GM18951 (cell line): ENCODE results near the gene RFXANK.
A peak's percentile ranks its signal among the peaks of the same experiment; 100 is the strongest.

Experiments used
- POLR2A ChIP-seq: IDR thresholded peaks from 4 replicates; pipeline ENCODE4 v1.6.1; 2011; ENCODE audit warnings: mild to moderate bottlenecking; ENCODE audit not compliant: insufficient read length, insufficient read depth; ENCODE audit errors: extremely low read depth
- in situ Hi-C: fragments of 300-500 bp; cut with MboI; formaldehyde crosslinking; loops from one replicate; pipeline ENCODE4 v1.12.0; 2022; ENCODE audit warnings: low sequenced_read_pairs, mixed read lengths, inconsistent platforms; ENCODE audit not compliant: unreplicated experiment

RFXANK gene

DNA sequence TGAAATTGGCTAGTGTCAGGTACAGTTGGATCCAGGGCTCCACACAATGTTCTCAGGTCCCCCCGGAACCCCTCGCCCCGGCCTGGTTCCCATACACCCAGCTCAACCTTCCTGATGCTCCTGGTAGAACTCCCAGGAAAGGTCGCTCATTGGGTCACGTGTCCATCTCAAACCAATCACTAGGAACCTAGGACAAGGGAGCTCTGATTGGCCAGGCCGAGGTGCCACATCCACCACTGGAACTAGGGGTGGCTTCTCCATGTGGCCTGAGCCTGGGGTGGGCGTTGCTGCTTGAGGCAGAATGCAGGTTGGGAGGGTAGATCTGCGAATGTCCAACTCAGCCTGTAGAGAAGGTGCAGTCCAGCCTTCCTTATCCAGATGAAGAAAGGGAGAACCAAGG, 15.1 kb upstream of the RFXANK start:
- in situ Hi-C loops, result loop anchor here (25.0 kb wide), 1 partner anchor 310 kb away; no protein-coding TSS in a partner anchor
- no peak for TF ChIP-seq POLR2A

- TF ChIP-seq POLR2A, result no peak
- in situ Hi-C loops, result loop anchor here (25.0 kb wide), 1 partner anchor 308 kb away; no protein-coding TSS in a partner anchor
Measured at GRCh38 chr19:19179548-19180441, 12.3 kb upstream of the RFXANK start.

- no peak for TF ChIP-seq POLR2A
- in situ Hi-C loops, result loop anchor here (25.0 kb wide), 1 partner anchor 306 kb away; no protein-coding TSS in a partner anchor
Measured at GRCh38 chr19:19181488-19181998, 10.5 kb upstream of the RFXANK start.

DNA sequence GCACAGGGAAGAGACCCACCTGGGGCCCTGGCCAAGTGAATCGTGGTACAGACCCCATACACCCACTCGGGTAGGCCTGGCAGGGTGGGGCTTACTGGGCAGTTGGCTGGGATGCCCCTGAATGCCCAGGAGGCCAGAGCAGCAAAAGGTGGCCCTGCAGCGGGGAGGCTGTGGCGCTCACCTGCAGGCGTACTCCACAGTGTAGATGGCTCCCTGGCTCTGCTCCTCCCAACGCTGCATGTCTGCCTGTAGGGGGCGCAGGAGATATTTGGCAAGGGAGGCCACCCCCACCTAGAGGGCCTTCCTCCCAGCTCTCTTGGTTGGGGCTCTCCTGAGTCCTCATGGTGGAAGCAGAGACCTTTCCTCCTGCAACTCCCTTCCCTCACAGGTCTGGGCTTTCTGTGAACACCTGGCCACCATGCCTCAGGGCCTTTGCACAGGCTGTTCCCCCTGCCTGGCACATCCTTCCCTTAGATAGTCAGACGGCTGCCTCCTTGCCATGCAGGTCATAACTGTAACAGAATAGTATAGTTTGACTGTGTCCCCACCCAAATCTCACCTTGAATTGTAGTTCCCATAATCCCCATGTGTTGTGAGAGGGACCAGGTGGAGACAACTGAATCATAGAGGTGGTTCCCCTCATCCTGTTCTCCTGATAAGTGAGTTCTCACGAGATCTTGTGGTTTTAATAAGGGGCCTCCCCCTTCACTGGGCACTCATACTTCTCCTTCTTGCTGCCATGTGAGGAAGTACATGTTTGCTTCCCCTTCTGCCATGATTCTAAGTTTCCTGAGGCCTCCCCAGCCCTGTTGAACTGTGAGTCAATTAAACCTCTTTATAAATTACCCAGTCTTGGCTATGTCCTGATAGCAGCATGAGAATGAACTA, 6.0 kb upstream of the RFXANK start:
- TF ChIP-seq POLR2A, result no peak
- in situ Hi-C loops, result loop anchor here (25.0 kb wide), 1 partner anchor 301 kb away; no protein-coding TSS in a partner anchor

- in situ Hi-C loops, result loop anchor here (25.0 kb wide), 1 partner anchor 301 kb away; no protein-coding TSS in a partner anchor
- no peak for TF ChIP-seq POLR2A
Measured at GRCh38 chr19:19186742-19187141, 5.3 kb upstream of the RFXANK start.

- in situ Hi-C loops, result loop anchor here (25.0 kb wide), 1 partner anchor 296 kb away; no protein-coding TSS in a partner anchor
- no peak for TF ChIP-seq POLR2A
Measured at GRCh38 chr19:19191768-19192077, 335 bp upstream of the RFXANK start.

GRCh38 chr19:19192910-19193423, 909 bp downstream of the RFXANK start:
- TF ChIP-seq POLR2A, result peak; percentile 61
- in situ Hi-C loops, result loop anchor here (25.0 kb wide), 1 partner anchor 294 kb away; no protein-coding TSS in a partner anchor

GRCh38 chr19:19193926-19194325, 1.9 kb downstream of the RFXANK start:
- no peak for TF ChIP-seq POLR2A
- in situ Hi-C loops, result loop anchor here (25.0 kb wide), 1 partner anchor 293 kb away; no protein-coding TSS in a partner anchor

DNA sequence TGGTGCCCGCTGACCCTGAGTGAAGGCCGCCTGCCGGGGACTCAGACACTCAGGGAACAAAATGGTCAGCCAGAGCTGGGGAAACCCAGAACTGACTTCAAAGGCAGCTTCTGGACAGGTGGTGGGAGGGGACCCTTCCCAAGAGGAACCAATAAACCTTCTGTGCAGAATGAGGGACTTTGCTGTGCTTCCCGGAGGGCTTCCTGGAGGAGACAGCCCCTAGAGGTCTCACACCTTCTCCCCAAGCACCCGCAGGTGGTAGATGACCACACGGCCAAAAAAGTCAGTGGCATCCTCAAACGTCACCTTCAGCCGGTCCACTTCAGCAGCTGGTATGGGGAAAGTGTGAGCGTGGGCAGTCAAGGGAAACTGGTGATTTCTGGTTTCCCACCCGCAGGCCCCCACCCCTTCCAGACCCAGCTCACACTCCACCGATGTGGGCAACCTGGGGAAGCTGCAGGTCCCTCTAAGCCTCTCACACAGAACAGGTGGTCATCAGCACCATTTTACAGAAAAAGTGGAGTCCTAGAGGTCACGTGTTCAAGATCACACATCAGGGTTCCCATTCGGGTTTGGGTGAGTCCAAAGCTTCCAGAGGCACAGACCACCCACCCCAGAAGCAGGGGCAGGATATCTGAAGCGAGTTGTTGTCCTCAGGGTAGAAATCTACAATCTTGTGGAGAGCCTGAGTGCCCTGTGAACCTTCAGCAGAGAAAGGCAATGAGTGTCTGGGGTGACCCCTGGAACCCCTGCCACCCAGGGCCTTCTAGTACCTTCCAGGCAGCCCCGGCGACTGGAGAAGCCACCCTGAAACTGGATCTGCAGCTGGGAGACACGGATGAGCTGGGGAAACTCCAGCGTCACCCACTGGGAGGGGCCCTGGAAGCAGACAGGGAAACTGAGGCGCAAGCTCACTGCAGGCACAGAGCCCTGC, 9.9 kb downstream of the RFXANK start:
- in situ Hi-C loops, result no loop called here
- TF ChIP-seq POLR2A, result peak; percentile 11

GRCh38 chr19:19202707-19203011, 10.6 kb downstream of the RFXANK start:
- in situ Hi-C loops, result no loop called here
- TF ChIP-seq POLR2A, result no peak

DNA sequence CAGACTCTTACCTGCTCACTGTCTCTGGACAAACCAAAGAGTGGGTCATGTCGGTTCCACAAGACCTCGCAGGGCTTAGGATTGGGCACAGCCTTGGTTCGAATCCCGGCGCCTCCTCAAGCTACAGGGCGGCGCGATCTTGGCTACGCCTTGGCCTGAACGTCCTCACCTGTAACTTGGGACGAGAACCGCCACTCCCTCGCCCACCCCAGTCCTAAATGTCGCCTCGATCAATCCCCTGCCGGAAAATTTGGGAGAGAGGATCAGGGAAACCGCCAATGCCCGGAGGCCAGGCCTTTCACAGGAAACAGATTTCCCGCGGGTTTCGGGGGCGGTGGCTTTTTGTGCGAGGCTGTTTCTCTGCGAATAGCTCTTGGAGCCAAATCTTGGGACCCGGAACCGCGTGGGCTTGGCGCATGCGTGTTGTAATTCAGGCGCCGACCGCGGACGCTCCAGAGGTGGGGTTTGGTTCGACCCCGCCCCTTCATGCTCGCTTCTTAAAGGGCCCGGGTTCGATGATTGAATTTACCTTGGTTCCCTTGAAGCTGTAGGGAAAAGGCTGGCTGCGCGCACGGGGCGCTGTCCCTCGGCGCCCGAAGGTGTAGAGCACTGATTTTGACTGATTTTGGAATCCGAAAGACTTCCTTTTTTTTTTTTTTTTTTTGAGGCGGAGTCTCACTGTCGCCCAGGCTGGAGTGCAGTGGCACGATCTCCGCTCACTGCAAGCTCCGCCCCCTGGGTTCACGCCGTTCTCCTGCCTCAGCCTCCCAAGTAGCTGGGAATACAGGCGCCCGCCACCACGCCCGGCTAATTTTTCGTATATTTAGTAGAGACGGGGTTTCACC, 11.2 kb downstream of the RFXANK start, which contains the start of gene NR2C2AP:
TSS of gene NR2C2AP (minus strand) at position 403 of the 845 bp plus-strand sequence. CDS start at position 49, 354 bp downstream.
- in situ Hi-C loops, result no loop called here
- peak; percentile 64 for TF ChIP-seq POLR2A

DNA sequence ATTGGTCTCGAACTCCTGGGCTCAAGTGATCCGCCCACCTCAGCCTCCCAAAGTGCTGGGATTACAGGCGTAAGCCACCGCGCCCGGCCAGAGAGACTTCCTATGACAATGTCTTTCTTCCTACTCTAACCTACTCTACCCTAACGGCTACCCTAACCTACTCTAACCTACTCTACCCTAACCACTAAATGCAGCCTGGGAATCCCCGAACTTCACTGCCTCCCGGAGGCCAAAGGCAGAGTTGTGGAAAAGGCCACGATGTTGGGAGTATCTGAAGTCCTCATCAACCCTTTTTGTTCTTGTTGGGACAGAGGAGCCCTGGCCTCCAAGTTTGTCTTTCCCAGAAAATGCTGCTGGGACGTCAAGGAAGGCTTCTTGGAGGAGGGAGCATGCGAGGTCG, 12.1 kb downstream of the RFXANK start:
- TF ChIP-seq POLR2A, result no peak
- in situ Hi-C loops, result no loop called here
